C4-2B (cell line): ENCODE data around the gene DIP2B.
"Not testable (repeated sequence)": the region's sequence is repeated elsewhere in the genome, so short reads cannot be mapped to it uniquely, and the experiment has no call there.

Experiments
- ZFX ChIP-seq: fragments of 450-650 bp; IDR thresholded peaks from 2 replicates; pipeline ENCODE4 v1.6.1; 2017
- TF ChIP-seq, protein P1 (sequence below): fragments of 450-650 bp; conservative IDR thresholded peaks from 2 replicates; pipeline ENCODE4 v1.5.1; 2017; ENCODE audit warnings: mild to moderate bottlenecking

DNA sequence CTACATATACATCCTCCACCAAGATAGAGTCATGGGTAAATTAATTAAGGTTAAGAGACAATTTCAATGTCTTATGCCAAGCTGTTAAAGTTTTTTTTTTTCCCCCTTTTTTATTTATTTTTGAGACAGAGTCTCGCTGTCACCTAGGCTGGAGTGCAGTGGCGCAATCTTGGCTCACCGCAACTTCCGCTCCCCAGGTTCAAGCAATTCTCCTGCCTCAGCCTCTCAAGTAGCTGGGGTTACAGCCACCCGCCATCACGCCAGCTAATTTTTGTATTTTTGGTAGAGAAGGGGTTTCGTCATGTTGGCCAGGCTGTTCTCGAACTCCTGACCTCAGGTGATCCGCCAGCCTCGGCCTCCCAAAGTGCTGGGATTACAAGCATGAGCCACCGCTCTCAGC is 38.4 kb downstream of the DIP2B start:
- TF ChIP-seq, protein P1, sequence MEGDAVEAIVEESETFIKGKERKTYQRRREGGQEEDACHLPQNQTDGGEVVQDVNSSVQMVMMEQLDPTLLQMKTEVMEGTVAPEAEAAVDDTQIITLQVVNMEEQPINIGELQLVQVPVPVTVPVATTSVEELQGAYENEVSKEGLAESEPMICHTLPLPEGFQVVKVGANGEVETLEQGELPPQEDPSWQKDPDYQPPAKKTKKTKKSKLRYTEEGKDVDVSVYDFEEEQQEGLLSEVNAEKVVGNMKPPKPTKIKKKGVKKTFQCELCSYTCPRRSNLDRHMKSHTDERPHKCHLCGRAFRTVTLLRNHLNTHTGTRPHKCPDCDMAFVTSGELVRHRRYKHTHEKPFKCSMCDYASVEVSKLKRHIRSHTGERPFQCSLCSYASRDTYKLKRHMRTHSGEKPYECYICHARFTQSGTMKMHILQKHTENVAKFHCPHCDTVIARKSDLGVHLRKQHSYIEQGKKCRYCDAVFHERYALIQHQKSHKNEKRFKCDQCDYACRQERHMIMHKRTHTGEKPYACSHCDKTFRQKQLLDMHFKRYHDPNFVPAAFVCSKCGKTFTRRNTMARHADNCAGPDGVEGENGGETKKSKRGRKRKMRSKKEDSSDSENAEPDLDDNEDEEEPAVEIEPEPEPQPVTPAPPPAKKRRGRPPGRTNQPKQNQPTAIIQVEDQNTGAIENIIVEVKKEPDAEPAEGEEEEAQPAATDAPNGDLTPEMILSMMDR = not testable (repeated sequence)
- not testable (repeated sequence) for TF ChIP-seq ZFX
